HCT116 (cell line): ENCODE results near the gene BCR. TPM values are rescaled to one million over a fixed set of nuclear protein-coding genes. Genes with fewer than 3 reads are reported as not detected.

ENCODE experiments used
- ATAC-seq: fragments of 200-7000 bp; cut with Tn5 transposase; 2 replicates; pipeline ENCODE4 v1.9.1; 2020; ENCODE audit warnings: mild to moderate bottlenecking, moderate library complexity
- BruUV-seq: library from RNA; stranded (reverse); fragments of 400-500 nt; replicated peaks from 2 replicates; lab custom pipeline; 2021; lab: Mats Ljungman, UMichigan
- CTCF ChIA-PET: fragments of 300-600 bp; sonication (Branson Sonifier 250); formaldehyde crosslinking; loops from one replicate; lab custom pipeline; 2021; ENCODE audit warnings: antibody characterized with exemption; lab: Charles Lee
- POLR2A ChIA-PET: fragments of 300-600, 350-600 bp; sonication (Branson Sonifier 250); formaldehyde crosslinking; loops from one replicate; lab custom pipeline; 2021; ENCODE audit warnings: antibody characterized with exemption; lab: Charles Lee
- RAD21 ChIA-PET, 2 experiments: fragments of 300-600 bp; sonication (Branson Sonifier 250); formaldehyde crosslinking; loops; one replicate each; lab custom pipeline; 2023; ENCODE audit warnings: low total read pairs in 2 of 2; ENCODE audit not compliant: uncharacterized antibody in 2 of 2, unreplicated experiment in 2 of 2, low non-redundant PET in 1 of 2; lab: Charles Lee
- DNase-seq: peaks from one replicate; pipeline ENCODE4 v3.0.0-alpha.2; 2010; ENCODE audit warnings: low read depth, low spot score
- H2AFZ ChIP-seq: fragments of 200-600 bp; shearing (Covaris generic), sonication (generic); 2 replicates; pipeline ENCODE4 v1.6.1; 2017; ENCODE audit warnings: low read depth, mixed run types, mixed read lengths, antibody characterized with exemption, low read length; ENCODE audit not compliant: poor library complexity, severe bottlenecking
- H3K27ac ChIP-seq: 2 replicates; pipeline ENCODE4 v1.5.1; 2012; ENCODE audit warnings: low read depth, low read length
- H3K27me3 ChIP-seq: fragments of 200-600 bp; sonication (generic); 2 replicates; pipeline ENCODE4 v1.6.1; 2016; ENCODE audit warnings: mixed run types, low read length, mixed read lengths; ENCODE audit not compliant: insufficient read depth
- H3K36me3 ChIP-seq, 2 experiments: fragments of 200-500 bp in 1 of 2; fragments of 200-600 bp in 1 of 2; sonication (Bioruptor generic) in 1 of 2; sonication (generic) in 1 of 2; 2 replicates each; pipeline versions ENCODE4 v1.5.1 to v1.6.1; 2014 to 2016; ENCODE audit warnings: low read length in 2 of 2, inconsistent platforms in 1 of 2, mixed read lengths in 1 of 2, mixed run types in 1 of 2; ENCODE audit not compliant: insufficient read depth in 2 of 2, control insufficient read depth in 1 of 2
- H3K4me1 ChIP-seq, 2 experiments: fragments of 200-600 bp in 1 of 2; sonication (generic) in 1 of 2; 2 replicates each; pipeline versions ENCODE4 v1.5.1 to v1.6.1; 2012 to 2017; ENCODE audit warnings: low read length in 2 of 2, inconsistent platforms in 1 of 2, mild to moderate bottlenecking in 1 of 2, mixed read lengths in 1 of 2, mixed run types in 1 of 2, moderate library complexity in 1 of 2; ENCODE audit not compliant: insufficient read depth in 2 of 2, control insufficient read depth in 1 of 2
- H3K4me2 ChIP-seq: fragments of 200-600 bp; sonication (generic); 2 replicates; pipeline ENCODE4 v1.6.1; 2017; ENCODE audit warnings: mixed run types, low read length, mixed read lengths
- H3K4me3 ChIP-seq, 2 experiments: fragments of 200-600 bp in 1 of 2; sonication (generic) in 1 of 2; replicated peaks in 1 of 2; 2 replicates each; pipeline ENCODE4 v1.5.1; 2011 to 2016; ENCODE audit warnings: low read length in 2 of 2, control low read depth in 1 of 2, low read depth in 1 of 2, mild to moderate bottlenecking in 1 of 2, mixed read lengths in 1 of 2, mixed run types in 1 of 2
- H3K79me2 ChIP-seq: fragments of 200-600 bp; sonication (generic); 2 replicates; pipeline ENCODE4 v1.6.1; 2017; ENCODE audit warnings: mild to moderate bottlenecking, mixed run types, low read length, moderate library complexity, mixed read lengths; ENCODE audit not compliant: insufficient read depth
- H3K9ac ChIP-seq: fragments of 200-600 bp; sonication (generic); 2 replicates; pipeline ENCODE4 v1.6.1; 2016; ENCODE audit warnings: low read length, mixed read lengths
- H3K9me2 ChIP-seq: fragments of 200-600 bp; sonication (generic), shearing (Covaris generic); 2 replicates; pipeline ENCODE4 v1.6.1; 2017; ENCODE audit warnings: mixed run types, mild to moderate bottlenecking, moderate library complexity; ENCODE audit not compliant: insufficient read depth
- H3K9me3 ChIP-seq, 2 experiments: fragments of 200-500 bp in 1 of 2; fragments of 200-600 bp in 1 of 2; sonication (Bioruptor generic) in 1 of 2; sonication (generic) in 1 of 2; 2 replicates each; pipeline ENCODE4 v1.6.1; 2014 to 2017; ENCODE audit warnings: low read length in 2 of 2, mixed read lengths in 2 of 2, inconsistent platforms in 1 of 2, low read depth in 1 of 2, mild to moderate bottlenecking in 1 of 2, mixed run types in 1 of 2, moderate library complexity in 1 of 2; ENCODE audit not compliant: control insufficient read depth in 1 of 2, insufficient read depth in 1 of 2
- H4K20me1 ChIP-seq: fragments of 200-600 bp; sonication (generic), shearing (Covaris generic); 2 replicates; pipeline ENCODE4 v1.6.1; 2017; ENCODE audit warnings: mixed run types, mild to moderate bottlenecking, moderate library complexity; ENCODE audit not compliant: insufficient read depth
- CBX3 ChIP-seq: IDR thresholded peaks from 2 replicates; pipeline ENCODE4 v1.6.1; 2012; ENCODE audit warnings: low read depth
- CTCF ChIP-seq, 3 experiments: fragments of 200-600 bp in 1 of 3; sonication (generic) in 1 of 3; IDR thresholded peaks in 2 of 3; conservative IDR thresholded peaks in 1 of 3; 2 replicates each; pipeline ENCODE4 v1.5.1; 2012 to 2017; ENCODE audit warnings: low read depth in 2 of 3, low read length in 2 of 3, antibody characterized with exemption in 1 of 3, borderline replicate concordance in 1 of 3, control low read depth in 1 of 3, mild to moderate bottlenecking in 1 of 3, mixed read lengths in 1 of 3, mixed run types in 1 of 3, moderate library complexity in 1 of 3; ENCODE audit not compliant: insufficient read depth in 1 of 3
- EGR1 ChIP-seq: IDR thresholded peaks from 2 replicates; pipeline ENCODE4 v1.6.1; 2012; ENCODE audit warnings: low read depth
- ELF1 ChIP-seq: IDR thresholded peaks from 2 replicates; pipeline ENCODE4 v1.6.1; 2012; ENCODE audit warnings: low read depth, borderline replicate concordance
- EZH2phosphoT487 ChIP-seq: fragments of 200-600 bp; IDR thresholded peaks from 2 replicates; pipeline ENCODE4 v1.6.1; 2018; ENCODE audit warnings: antibody characterized with exemption, borderline replicate concordance
- FOSL1 ChIP-seq: IDR thresholded peaks from 2 replicates; pipeline ENCODE4 v1.6.1; 2012; ENCODE audit warnings: low read depth
- JUND ChIP-seq: IDR thresholded peaks from 2 replicates; pipeline ENCODE4 v1.6.1; 2012
- POLR2A ChIP-seq: IDR thresholded peaks from 2 replicates; pipeline ENCODE4 v1.7.0; 2011; ENCODE audit warnings: borderline replicate concordance; ENCODE audit not compliant: insufficient read depth, insufficient read length; ENCODE audit errors: extremely low read depth
- POLR2AphosphoS5 ChIP-seq: IDR thresholded peaks from 2 replicates; pipeline ENCODE4 v1.6.1; 2011; ENCODE audit warnings: mild to moderate bottlenecking, low read depth, low read length, moderate library complexity
- RAD21 ChIP-seq: IDR thresholded peaks from 2 replicates; pipeline ENCODE4 v1.6.1; 2012; ENCODE audit warnings: low read depth, mild to moderate bottlenecking
- REST ChIP-seq: IDR thresholded peaks from 2 replicates; pipeline ENCODE4 v1.6.1; 2012; ENCODE audit warnings: low read depth
- SIN3A ChIP-seq: IDR thresholded peaks from 2 replicates; pipeline ENCODE4 v1.6.1; 2012; ENCODE audit warnings: low read depth
- SP1 ChIP-seq: IDR thresholded peaks from 2 replicates; pipeline ENCODE4 v1.6.1; 2012; ENCODE audit warnings: low read depth
- SRF ChIP-seq: IDR thresholded peaks from 2 replicates; pipeline ENCODE4 v1.6.1; 2012; ENCODE audit warnings: low read depth
- TCF7L2 ChIP-seq: IDR thresholded peaks from 2 replicates; pipeline ENCODE4 v1.7.0; 2011; ENCODE audit warnings: borderline replicate concordance, inconsistent platforms; ENCODE audit not compliant: insufficient read depth, insufficient read length; ENCODE audit errors: extremely low read depth
- YY1 ChIP-seq: IDR thresholded peaks from 2 replicates; pipeline ENCODE4 v1.6.1; 2011; ENCODE audit warnings: low read length, low read depth, moderate library complexity, mild to moderate bottlenecking; ENCODE audit not compliant: insufficient replicate concordance; ENCODE audit errors: extremely low read depth
- ZFX ChIP-seq: fragments of 450-650 bp; IDR thresholded peaks from 2 replicates; pipeline ENCODE4 v1.6.1; 2017
- intact Hi-C: fragments of 100-400 bp; cut with micrococcal nuclease; formaldehyde crosslinking; loops from 2 replicates; pipeline ENCODE4 v1.10.0; 2022
- total RNA-seq: library from RNA; stranded (reverse); gene quantifications from one replicate; pipeline ENCODE4 v1.2.1, GENCODE V29; 2021; ENCODE audit not compliant: unreplicated experiment
- TF ChIP-seq, protein P1 (sequence below): IDR thresholded peaks from 2 replicates; pipeline ENCODE4 v1.6.1; 2011; ENCODE audit warnings: mild to moderate bottlenecking, low read length, moderate library complexity; ENCODE audit not compliant: insufficient replicate concordance; ENCODE audit errors: extremely low read depth

BCR gene
- total RNA-seq, 1 experiment from 2014 or later = 39.7 TPM

DNA sequence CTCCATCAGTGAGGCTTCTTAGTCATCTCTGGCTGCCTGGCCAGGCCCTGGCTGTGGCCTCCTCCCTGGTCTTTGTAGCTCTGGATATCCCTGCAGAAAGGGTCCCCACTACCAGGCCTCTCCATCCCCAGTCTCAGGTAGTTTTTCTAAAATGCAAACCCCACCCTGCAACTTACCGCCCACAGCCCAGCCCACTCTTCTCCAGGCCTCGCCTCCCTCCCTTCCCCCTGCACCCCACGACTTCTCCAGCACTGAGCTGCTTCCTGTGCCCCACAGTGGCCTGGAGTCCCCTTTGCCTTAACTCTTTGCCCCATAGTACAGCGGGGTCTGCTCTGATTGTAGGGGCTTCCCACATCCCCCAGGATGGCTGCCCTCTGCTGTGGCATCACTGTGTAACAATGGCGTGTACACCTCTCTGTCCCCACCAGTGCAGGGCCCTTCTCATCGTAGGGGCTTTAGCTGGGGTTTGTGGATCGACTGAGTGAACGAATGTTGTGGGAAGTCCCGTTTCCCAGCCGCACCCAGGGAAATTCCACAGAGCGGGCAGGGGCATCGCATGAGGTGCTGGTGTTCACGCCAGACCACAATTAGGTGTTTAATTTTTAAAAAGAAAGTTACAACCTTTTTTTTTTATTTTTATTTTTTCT is 111.6 kb downstream of the BCR start:
- no peaks in the 10 kb centered on the region for H3K9me2 ChIP-seq
- H4K20me1 ChIP-seq = no peaks in the 10 kb centered on the region
- no peak for DNase-seq
- no peak overlapping the region for H3K27ac ChIP-seq
- peaks cover 5 to 7% of the 10 kb centered on the region in 2 experiments; a peak in 3 of 4 replicates for H3K4me1 ChIP-seq
- intact Hi-C loops = no loop called here
- H3K79me2 ChIP-seq = no peaks in the 10 kb centered on the region
- H3K27me3 ChIP-seq = no peaks in the 10 kb centered on the region
- H3K4me3 ChIP-seq = no peak overlapping the region
- no peaks in the 10 kb centered on the region for H3K9me3 ChIP-seq
- ChIA-PET POLR2A (no interaction called here), RAD21 (no interaction called here), CTCF (no interaction called here)
- H2AFZ ChIP-seq = no peak overlapping the region
- TF ChIP-seq ELF1 = no peak
- TF ChIP-seq, protein P1, sequence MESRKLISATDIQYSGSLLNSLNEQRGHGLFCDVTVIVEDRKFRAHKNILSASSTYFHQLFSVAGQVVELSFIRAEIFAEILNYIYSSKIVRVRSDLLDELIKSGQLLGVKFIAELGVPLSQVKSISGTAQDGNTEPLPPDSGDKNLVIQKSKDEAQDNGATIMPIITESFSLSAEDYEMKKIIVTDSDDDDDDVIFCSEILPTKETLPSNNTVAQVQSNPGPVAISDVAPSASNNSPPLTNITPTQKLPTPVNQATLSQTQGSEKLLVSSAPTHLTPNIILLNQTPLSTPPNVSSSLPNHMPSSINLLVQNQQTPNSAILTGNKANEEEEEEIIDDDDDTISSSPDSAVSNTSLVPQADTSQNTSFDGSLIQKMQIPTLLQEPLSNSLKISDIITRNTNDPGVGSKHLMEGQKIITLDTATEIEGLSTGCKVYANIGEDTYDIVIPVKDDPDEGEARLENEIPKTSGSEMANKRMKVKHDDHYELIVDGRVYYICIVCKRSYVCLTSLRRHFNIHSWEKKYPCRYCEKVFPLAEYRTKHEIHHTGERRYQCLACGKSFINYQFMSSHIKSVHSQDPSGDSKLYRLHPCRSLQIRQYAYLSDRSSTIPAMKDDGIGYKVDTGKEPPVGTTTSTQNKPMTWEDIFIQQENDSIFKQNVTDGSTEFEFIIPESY = no peak
- TF ChIP-seq FOSL1 = no peak
- no peak for TF ChIP-seq EGR1
- TF ChIP-seq POLR2AphosphoS5 = no peak
- TF ChIP-seq CBX3 = no peak
- no peak for TF ChIP-seq JUND
- no peak for TF ChIP-seq SP1
- TF ChIP-seq YY1 = no peak
- TF ChIP-seq EZH2phosphoT487 = no peak
- TF ChIP-seq CTCF (IDR thresholded peaks at IDR 0.05 in 2 of 3, conservative IDR thresholded peaks at IDR 0.05 in 1 of 3; ENCODE audit: borderline replicate concordance in 1 of 3, insufficient read depth in 1 of 3, low read depth in 2 of 3, low read length in 2 of 3) = no peak
- no peak for TF ChIP-seq POLR2A
- no peak for TF ChIP-seq REST
- no peak for TF ChIP-seq RAD21
- no peak for TF ChIP-seq TCF7L2
- no peak for TF ChIP-seq SRF
- no peak for TF ChIP-seq ZFX
- no peak for TF ChIP-seq SIN3A
- H3K9ac ChIP-seq = no peak overlapping the region
- BruUV-seq = no TSS peak
- H3K4me2 ChIP-seq = no peak overlapping the region
- H3K36me3 ChIP-seq = peaks cover 36 to 40% of the 10 kb centered on the region in 2 experiments
- no peak for ATAC-seq
